ENCODE measurements around the gene DCAF7.

The DCAF7 gene

GRCh38 chr17:63567229-63567628 lies 17.0 kb downstream of the DCAF7 start:
- Histone ChIP-seq H3K4me1 (ENCODE audit: low read depth, poor library complexity, severe bottlenecking) (no peaks in the 10 kb centered on the region), H3K9ac (no peak overlapping the region), H3K27me3 (ENCODE audit: insufficient read depth, low read depth) (no peaks in the 10 kb centered on the region), H2AFZ (ENCODE audit: low read depth) (no peak overlapping the region), H3K4me2 (no peak overlapping the region), H4K20me1 (ENCODE audit: insufficient read depth) (0 out of 2 replicates have a peak, but pooled peaks cover 3% of the 10 kb centered on the region), H3K79me2 (ENCODE audit: insufficient read depth, low read depth) (peaks cover 39% of the 10 kb centered on the region; the same call in 1 of the 2 replicates), H3K4me3 (IDR thresholded peaks at IDR 0.05; ENCODE audit: insufficient read depth, low read depth, low read length) (no peak overlapping the region), H3K27ac (no peak overlapping the region), H3K36me3 (ENCODE audit: insufficient read depth) (no peaks in the 10 kb centered on the region)
- TF ChIP-seq, protein P1, sequence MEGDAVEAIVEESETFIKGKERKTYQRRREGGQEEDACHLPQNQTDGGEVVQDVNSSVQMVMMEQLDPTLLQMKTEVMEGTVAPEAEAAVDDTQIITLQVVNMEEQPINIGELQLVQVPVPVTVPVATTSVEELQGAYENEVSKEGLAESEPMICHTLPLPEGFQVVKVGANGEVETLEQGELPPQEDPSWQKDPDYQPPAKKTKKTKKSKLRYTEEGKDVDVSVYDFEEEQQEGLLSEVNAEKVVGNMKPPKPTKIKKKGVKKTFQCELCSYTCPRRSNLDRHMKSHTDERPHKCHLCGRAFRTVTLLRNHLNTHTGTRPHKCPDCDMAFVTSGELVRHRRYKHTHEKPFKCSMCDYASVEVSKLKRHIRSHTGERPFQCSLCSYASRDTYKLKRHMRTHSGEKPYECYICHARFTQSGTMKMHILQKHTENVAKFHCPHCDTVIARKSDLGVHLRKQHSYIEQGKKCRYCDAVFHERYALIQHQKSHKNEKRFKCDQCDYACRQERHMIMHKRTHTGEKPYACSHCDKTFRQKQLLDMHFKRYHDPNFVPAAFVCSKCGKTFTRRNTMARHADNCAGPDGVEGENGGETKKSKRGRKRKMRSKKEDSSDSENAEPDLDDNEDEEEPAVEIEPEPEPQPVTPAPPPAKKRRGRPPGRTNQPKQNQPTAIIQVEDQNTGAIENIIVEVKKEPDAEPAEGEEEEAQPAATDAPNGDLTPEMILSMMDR (conservative IDR thresholded peaks at IDR 0.05; ENCODE audit: low read depth, low read length): no peak

- no peaks in the 10 kb centered on the region for H3K36me3 ChIP-seq (ENCODE audit: insufficient read depth)
Measured at GRCh38 chr17:63568563-63568962, 18.3 kb downstream of the DCAF7 start.

DNA sequence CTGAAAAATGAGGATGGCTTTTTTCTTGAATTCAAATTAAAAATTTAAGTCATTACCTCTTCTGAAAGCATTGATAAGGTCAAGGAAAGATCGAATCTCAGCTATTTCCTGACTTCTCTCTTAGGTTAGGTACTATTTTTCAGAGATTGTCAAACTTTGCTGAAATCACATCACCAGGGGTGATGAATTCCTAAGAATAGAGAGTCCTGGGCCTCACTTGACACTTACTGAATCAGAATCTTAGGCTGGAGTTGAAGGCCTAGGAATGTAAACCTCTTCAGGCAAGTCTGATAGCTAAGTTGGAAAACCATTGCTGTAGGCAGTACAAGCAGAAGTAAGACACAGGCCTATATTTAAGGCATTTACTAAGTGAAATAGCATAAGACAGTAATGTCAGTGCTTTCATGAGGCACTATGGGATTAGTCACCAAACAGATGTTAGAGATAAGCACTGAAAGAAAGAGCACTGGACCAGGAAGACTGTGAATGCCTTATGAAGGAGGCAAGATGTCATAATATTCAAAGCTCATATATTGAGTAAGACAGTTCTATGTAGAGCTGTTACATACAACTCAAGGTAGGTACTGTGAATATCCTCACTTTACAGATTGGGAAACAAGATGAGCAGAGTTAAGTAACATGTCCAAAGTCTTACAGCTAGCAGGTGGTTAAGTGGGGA lies 21.5 kb downstream of the DCAF7 start:
- Histone ChIP-seq H3K79me2 (ENCODE audit: insufficient read depth, low read depth) (peaks cover 6% of the 10 kb centered on the region; the same call in 1 of the 2 replicates), H4K20me1 (ENCODE audit: insufficient read depth) (0 out of 2 replicates have a peak, but pooled peaks cover 3% of the 10 kb centered on the region)
- TF ChIP-seq, protein P1 (conservative IDR thresholded peaks at IDR 0.05; ENCODE audit: low read depth, low read length): no peak

More at GRCh38 chr17:63568563-63568962, 18.3 kb downstream of the DCAF7 start:
- Histone ChIP-seq H3K27ac (no peak overlapping the region), H2AFZ (ENCODE audit: low read depth) (no peak overlapping the region), H3K4me1 (ENCODE audit: low read depth, poor library complexity, severe bottlenecking) (no peaks in the 10 kb centered on the region), H3K79me2 (ENCODE audit: insufficient read depth, low read depth) (peaks cover 31% of the 10 kb centered on the region; the same call in 1 of the 2 replicates), H3K4me2 (no peak overlapping the region), H3K27me3 (ENCODE audit: insufficient read depth, low read depth) (no peaks in the 10 kb centered on the region), H3K9ac (no peak overlapping the region), H3K4me3 (IDR thresholded peaks at IDR 0.05; ENCODE audit: insufficient read depth, low read depth, low read length) (no peak overlapping the region), H4K20me1 (ENCODE audit: insufficient read depth) (0 out of 2 replicates have a peak, but pooled peaks cover 3% of the 10 kb centered on the region)
- TF ChIP-seq, protein P1 (conservative IDR thresholded peaks at IDR 0.05; ENCODE audit: low read depth, low read length): no peak

GRCh38 chr17:63573634-63574033 lies 23.4 kb downstream of the DCAF7 start:
- no peaks in the 10 kb centered on the region for H3K27me3 ChIP-seq (ENCODE audit: insufficient read depth, low read depth)
- H2AFZ ChIP-seq (ENCODE audit: low read depth): no peak overlapping the region
- no peak overlapping the region for H3K4me3 ChIP-seq (IDR thresholded peaks at IDR 0.05; ENCODE audit: insufficient read depth, low read depth, low read length)
- no peaks in the 10 kb centered on the region for H3K4me1 ChIP-seq (ENCODE audit: low read depth, poor library complexity, severe bottlenecking)
- H3K9ac ChIP-seq: no peak overlapping the region
- peaks cover 4% of the 10 kb centered on the region; the same call in 1 of the 2 replicates for H3K79me2 ChIP-seq (ENCODE audit: insufficient read depth, low read depth)
- no peaks in the 10 kb centered on the region for H3K36me3 ChIP-seq (ENCODE audit: insufficient read depth)
- H4K20me1 ChIP-seq (ENCODE audit: insufficient read depth): 0 out of 2 replicates have a peak, but pooled peaks cover 3% of the 10 kb centered on the region
- no peak overlapping the region for H3K4me2 ChIP-seq
- H3K27ac ChIP-seq: no peak overlapping the region
- TF ChIP-seq, protein P1 (conservative IDR thresholded peaks at IDR 0.05; ENCODE audit: low read depth, low read length): peak; percentile 30; the same call in 1 of the 2 replicates

More for the DNA sequence above, 21.5 kb downstream of the DCAF7 start:
- Histone ChIP-seq H3K4me2 (no peak overlapping the region), H3K27ac (no peak overlapping the region), H3K9ac (no peak overlapping the region), H3K27me3 (ENCODE audit: insufficient read depth, low read depth) (no peaks in the 10 kb centered on the region), H3K4me1 (ENCODE audit: low read depth, poor library complexity, severe bottlenecking) (no peaks in the 10 kb centered on the region), H2AFZ (ENCODE audit: low read depth) (no peak overlapping the region), H3K4me3 (IDR thresholded peaks at IDR 0.05; ENCODE audit: insufficient read depth, low read depth, low read length) (no peak overlapping the region), H3K36me3 (ENCODE audit: insufficient read depth) (no peaks in the 10 kb centered on the region)
